ENCODE data around the gene SERPING1.

SERPING1 gene

DNA sequence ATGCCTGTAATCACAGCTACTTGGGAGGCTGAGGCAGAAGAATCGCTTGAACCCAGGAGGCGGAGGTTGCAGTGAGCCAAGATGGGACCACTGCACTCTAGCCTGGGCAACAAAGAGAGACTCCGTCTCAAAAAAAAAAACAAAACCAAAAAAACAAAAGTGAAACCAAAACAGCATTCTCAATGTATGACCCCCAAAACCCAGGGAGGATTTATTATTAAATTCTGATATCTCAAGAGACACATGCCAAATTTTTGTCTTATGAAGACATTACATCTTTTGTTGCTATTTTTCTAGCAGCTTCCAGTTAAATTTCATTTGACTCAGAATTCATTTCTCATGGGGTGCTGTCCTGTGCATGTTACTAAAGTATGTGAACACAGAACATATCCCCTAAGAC, 55.2 kb downstream of the SERPING1 start:
- H3K27ac ChIP-seq (ENCODE audit: low read length): no peak overlapping the region

DNA sequence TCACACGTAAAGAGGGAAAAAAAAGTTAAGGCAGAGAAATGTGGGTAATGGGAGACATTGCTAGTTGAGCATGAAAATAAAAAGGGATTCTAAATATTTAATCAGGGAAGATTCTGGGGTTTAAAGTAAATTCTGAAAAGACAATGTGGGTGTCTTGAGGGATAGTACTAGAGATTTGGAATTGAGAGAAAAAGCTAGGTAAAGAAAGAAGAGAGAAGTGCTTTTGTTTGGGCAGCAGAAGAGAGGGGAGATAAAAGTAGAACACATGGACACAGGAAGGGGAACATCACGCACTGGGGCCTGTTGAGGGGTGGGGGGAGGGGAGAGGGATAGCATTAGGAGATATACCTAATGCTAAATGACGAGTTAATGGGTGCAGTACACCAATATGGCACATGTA, 55.7 kb downstream of the SERPING1 start:
- peaks cover 24% of the 10 kb centered on the region for H3K4me1 ChIP-seq (ENCODE audit: control insufficient read depth, insufficient read depth, low read length)
- H3K4me3 ChIP-seq (ENCODE audit: low read length in 2 of 2): no peak overlapping the region
- no peaks in the 10 kb centered on the region for H3K9me3 ChIP-seq (ENCODE audit: control insufficient read depth in 2 of 2, low read length in 2 of 2)
- peaks cover 27 to 28% of the 10 kb centered on the region in 2 donors for H3K27me3 ChIP-seq (ENCODE audit: control insufficient read depth in 1 of 2, insufficient read depth in 2 of 2, low read length in 2 of 2)
- no peak overlapping the region for H3K27ac ChIP-seq (ENCODE audit: low read length)
- no peaks in the 10 kb centered on the region for H3K36me3 ChIP-seq (ENCODE audit: control insufficient read depth in 2 of 2, insufficient read depth in 2 of 2, low read length in 2 of 2)
- H3K9ac ChIP-seq (ENCODE audit: low read length in 2 of 2): no peak overlapping the region

More for the DNA sequence above, 55.2 kb downstream of the SERPING1 start:
- Histone ChIP-seq H3K9me3 (ENCODE audit: control insufficient read depth in 2 of 2, low read length in 2 of 2) (no peaks in the 10 kb centered on the region), H3K4me3 (ENCODE audit: low read length in 2 of 2) (no peak overlapping the region), H3K4me1 (ENCODE audit: control insufficient read depth, insufficient read depth, low read length) (peaks cover 25% of the 10 kb centered on the region), H3K27me3 (ENCODE audit: control insufficient read depth in 1 of 2, insufficient read depth in 2 of 2, low read length in 2 of 2) (peaks cover 32 to 33% of the 10 kb centered on the region in 2 donors), H3K36me3 (ENCODE audit: control insufficient read depth in 2 of 2, insufficient read depth in 2 of 2, low read length in 2 of 2) (no peaks in the 10 kb centered on the region), H3K9ac (ENCODE audit: low read length in 2 of 2) (no peak overlapping the region)

DNA sequence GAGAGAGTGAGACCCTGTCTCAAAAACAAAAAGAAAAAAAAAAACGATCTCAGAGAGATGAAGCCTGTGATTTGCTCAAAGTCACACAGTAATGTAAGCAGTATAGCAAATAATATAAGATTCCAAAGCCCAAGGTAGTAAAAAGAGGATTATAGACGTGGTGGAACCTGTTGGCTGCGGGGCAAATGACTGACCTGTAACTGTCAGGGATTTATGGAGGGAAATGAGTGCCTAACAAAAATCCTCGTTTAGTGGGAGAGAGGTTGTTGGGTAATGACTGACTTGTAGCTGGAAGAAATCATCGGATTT, 59.4 kb downstream of the SERPING1 start:
- Histone ChIP-seq H3K27me3 (ENCODE audit: control insufficient read depth in 1 of 2, insufficient read depth in 2 of 2, low read length in 2 of 2) (peaks cover 0 to 2% of the 10 kb centered on the region in 2 donors), H3K9me3 (ENCODE audit: control insufficient read depth in 2 of 2, low read length in 2 of 2) (no peaks in the 10 kb centered on the region), H3K4me3 (ENCODE audit: low read length in 2 of 2) (peak overlapping the region; percentile 63 to 92), H3K4me1 (ENCODE audit: control insufficient read depth, insufficient read depth, low read length) (peaks cover 9% of the 10 kb centered on the region), H3K9ac (ENCODE audit: low read length in 2 of 2) (peak overlapping the region; percentile 83 to 91), H3K27ac (ENCODE audit: low read length) (peak overlapping the region; percentile 84), H3K36me3 (ENCODE audit: control insufficient read depth in 2 of 2, insufficient read depth in 2 of 2, low read length in 2 of 2) (peaks cover 23% of the 10 kb centered on the region in 2 donors)

DNA sequence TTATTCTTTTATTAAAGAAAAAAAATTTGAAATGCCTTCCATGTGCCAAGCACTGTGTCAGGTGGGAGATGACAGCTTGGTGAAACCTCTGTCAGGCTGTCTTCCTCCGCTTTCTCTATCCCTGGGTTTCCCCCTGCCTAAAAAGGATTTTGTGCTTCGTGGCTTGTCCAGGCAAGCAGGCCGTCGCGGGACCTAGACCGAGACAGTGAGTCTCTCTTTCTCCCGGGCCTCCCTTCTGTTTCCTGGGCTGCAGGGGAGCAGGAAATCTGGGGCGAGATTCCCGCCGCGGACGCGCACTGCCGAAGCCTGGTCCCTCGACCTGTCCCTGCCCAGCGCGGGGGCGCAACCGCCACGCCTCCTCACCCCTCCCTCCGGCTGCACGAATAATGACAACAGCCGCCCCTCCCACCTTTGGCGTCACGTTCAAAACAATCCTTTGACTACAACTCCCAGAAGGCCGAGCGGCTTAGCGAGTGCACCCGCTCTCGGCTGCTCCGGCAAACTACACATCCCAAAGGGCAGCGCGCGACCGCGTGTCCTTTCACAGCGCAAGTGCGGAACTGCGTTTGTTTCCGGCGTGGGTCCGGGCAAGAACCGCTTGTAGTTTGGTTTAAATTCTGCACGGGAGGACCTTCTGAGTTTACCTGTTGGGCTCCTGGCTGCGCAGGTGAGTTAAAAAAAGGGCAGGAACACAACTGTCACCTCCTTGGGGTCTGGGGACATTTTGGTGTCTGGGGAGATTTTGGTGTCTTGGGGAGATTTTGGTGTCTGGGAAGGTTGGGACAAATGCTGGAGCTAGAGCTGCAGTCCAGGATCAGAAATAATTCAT, 59.9 kb downstream of the SERPING1 start, which contains the start of gene CLP1:
TSS of gene CLP1 (plus strand) at position 569 of the 829 bp plus-strand sequence. CDS start 1,715 bp downstream, outside the sequence.
- Histone ChIP-seq H3K4me1 (ENCODE audit: control insufficient read depth, insufficient read depth, low read length) (peaks cover 9% of the 10 kb centered on the region), H3K27me3 (ENCODE audit: control insufficient read depth in 1 of 2, insufficient read depth in 2 of 2, low read length in 2 of 2) (no peaks in the 10 kb centered on the region), H3K9me3 (ENCODE audit: control insufficient read depth in 2 of 2, low read length in 2 of 2) (no peaks in the 10 kb centered on the region), H3K36me3 (ENCODE audit: control insufficient read depth in 2 of 2, insufficient read depth in 2 of 2, low read length in 2 of 2) (peaks cover 23 to 26% of the 10 kb centered on the region in 2 donors), H3K27ac (ENCODE audit: low read length) (peak within 1 kb of the TSS; percentile 84), H3K9ac (ENCODE audit: low read length in 2 of 2) (peak within 1 kb of the TSS; percentile 83 to 91), H3K4me3 (ENCODE audit: low read length in 2 of 2) (peak within 1 kb of the TSS; percentile 70 to 92)

DNA sequence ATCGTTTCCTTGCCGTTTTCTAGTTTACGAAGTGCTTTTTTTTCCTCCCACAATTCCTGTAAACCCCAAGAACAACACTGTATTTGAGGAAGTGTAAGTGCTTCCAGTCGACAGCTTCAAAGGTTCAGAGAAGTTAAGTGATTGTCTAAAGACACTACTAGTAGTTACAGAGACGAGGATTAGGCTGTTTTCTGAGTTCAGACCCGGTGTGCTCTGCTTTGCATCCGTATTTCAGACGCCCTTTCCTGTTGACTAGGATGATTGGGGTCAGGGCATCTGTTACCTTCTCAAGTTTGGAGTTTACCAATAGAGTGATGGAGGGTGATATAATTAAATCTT, 60.5 kb downstream of the SERPING1 start:
- Histone ChIP-seq H3K4me3 (ENCODE audit: low read length in 2 of 2) (peak overlapping the region; percentile 70 to 92), H3K27me3 (ENCODE audit: control insufficient read depth in 1 of 2, insufficient read depth in 2 of 2, low read length in 2 of 2) (no peaks in the 10 kb centered on the region), H3K36me3 (ENCODE audit: control insufficient read depth in 2 of 2, insufficient read depth in 2 of 2, low read length in 2 of 2) (peaks cover 23 to 29% of the 10 kb centered on the region in 2 donors), H3K4me1 (ENCODE audit: control insufficient read depth, insufficient read depth, low read length) (peaks cover 9% of the 10 kb centered on the region), H3K9ac (ENCODE audit: low read length in 2 of 2) (peak overlapping the region; percentile 64 to 86), H3K27ac (ENCODE audit: low read length) (peak overlapping the region; percentile 84), H3K9me3 (ENCODE audit: control insufficient read depth in 2 of 2, low read length in 2 of 2) (no peaks in the 10 kb centered on the region)

DNA sequence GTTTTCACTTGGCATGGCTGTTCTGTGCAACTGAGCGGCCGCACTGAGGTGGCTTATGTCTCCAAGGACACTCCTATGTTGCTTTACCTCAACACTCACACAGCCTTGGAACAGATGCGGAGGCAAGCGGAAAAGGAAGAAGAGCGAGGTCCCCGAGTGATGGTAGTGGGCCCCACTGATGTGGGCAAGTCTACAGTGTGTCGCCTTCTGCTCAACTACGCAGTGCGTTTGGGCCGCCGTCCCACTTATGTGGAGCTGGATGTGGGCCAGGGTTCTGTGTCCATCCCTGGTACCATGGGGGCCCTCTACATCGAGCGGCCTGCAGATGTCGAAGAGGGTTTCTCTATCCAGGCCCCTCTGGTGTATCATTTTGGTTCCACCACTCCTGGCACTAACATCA, 62.2 kb downstream of the SERPING1 start:
- H3K9ac ChIP-seq (ENCODE audit: low read length in 2 of 2): no peak overlapping the region
- peaks cover 9% of the 10 kb centered on the region for H3K4me1 ChIP-seq (ENCODE audit: control insufficient read depth, insufficient read depth, low read length)
- no peak overlapping the region for H3K4me3 ChIP-seq (ENCODE audit: low read length in 2 of 2)
- no peaks in the 10 kb centered on the region for H3K9me3 ChIP-seq (ENCODE audit: control insufficient read depth in 2 of 2, low read length in 2 of 2)
- peaks cover 23 to 29% of the 10 kb centered on the region in 2 donors for H3K36me3 ChIP-seq (ENCODE audit: control insufficient read depth in 2 of 2, insufficient read depth in 2 of 2, low read length in 2 of 2)
- H3K27ac ChIP-seq (ENCODE audit: low read length): no peak overlapping the region
- H3K27me3 ChIP-seq (ENCODE audit: control insufficient read depth in 1 of 2, insufficient read depth in 2 of 2, low read length in 2 of 2): no peaks in the 10 kb centered on the region

DNA sequence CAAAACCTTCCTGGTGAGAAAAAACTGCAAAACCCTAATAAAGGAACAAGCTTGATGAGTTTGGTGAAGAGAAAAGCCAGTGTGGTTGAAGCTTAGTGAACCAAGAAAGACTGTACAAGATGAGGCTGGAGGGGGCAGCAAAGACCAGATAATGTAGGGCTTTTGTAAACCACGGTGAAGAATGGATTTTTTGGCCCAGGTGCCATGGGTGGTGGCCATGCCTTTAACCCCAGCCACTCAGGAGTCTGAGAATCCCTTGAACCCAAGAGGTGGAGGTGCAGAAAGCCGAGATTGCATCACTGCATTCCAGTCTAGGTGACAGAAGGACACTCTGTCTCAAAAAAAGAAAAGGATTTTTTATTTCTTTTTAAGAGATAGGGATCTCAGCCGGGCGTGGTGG, 65.4 kb downstream of the SERPING1 start:
- H3K9me3 ChIP-seq (ENCODE audit: control insufficient read depth in 2 of 2, low read length in 2 of 2): no peaks in the 10 kb centered on the region
- no peak overlapping the region for H3K4me3 ChIP-seq (ENCODE audit: low read length in 2 of 2)
- H3K4me1 ChIP-seq (ENCODE audit: control insufficient read depth, insufficient read depth, low read length): peaks cover 11% of the 10 kb centered on the region
- H3K36me3 ChIP-seq (ENCODE audit: control insufficient read depth in 2 of 2, insufficient read depth in 2 of 2, low read length in 2 of 2): peaks cover 23 to 29% of the 10 kb centered on the region in 2 donors
- no peaks in the 10 kb centered on the region for H3K27me3 ChIP-seq (ENCODE audit: control insufficient read depth in 1 of 2, insufficient read depth in 2 of 2, low read length in 2 of 2)
- no peak overlapping the region for H3K27ac ChIP-seq (ENCODE audit: low read length)
- H3K9ac ChIP-seq (ENCODE audit: low read length in 2 of 2): no peak overlapping the region

DNA sequence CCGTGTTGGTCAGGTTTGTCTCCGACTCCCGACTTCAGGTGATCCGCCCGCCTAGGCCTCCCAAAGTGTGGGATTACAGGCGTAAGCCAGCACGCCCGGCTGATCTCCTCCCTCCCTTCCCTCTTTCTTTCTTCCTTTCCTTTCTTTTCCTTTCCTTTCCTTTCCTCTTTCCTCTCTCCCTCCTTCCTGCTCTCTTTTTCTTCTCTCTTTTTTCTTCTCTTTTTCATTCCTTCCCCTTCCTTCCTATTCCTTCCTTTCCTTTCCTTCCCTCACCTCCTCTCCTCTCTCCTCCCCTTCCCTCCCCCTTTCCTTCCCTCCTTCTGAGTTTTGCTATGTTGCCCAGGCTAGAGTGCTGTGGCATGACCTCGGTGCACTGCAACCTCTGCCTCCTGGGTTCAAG, 66.5 kb downstream of the SERPING1 start:
- no peaks in the 10 kb centered on the region for H3K27me3 ChIP-seq (ENCODE audit: control insufficient read depth in 1 of 2, insufficient read depth in 2 of 2, low read length in 2 of 2)
- no peaks in the 10 kb centered on the region for H3K9me3 ChIP-seq (ENCODE audit: control insufficient read depth in 2 of 2, low read length in 2 of 2)
- no peak overlapping the region for H3K27ac ChIP-seq (ENCODE audit: low read length)
- H3K4me1 ChIP-seq (ENCODE audit: control insufficient read depth, insufficient read depth, low read length): peaks cover 7% of the 10 kb centered on the region
- peaks cover 23 to 29% of the 10 kb centered on the region in 2 donors for H3K36me3 ChIP-seq (ENCODE audit: control insufficient read depth in 2 of 2, insufficient read depth in 2 of 2, low read length in 2 of 2)
- no peak overlapping the region for H3K9ac ChIP-seq (ENCODE audit: low read length in 2 of 2)
- no peak overlapping the region for H3K4me3 ChIP-seq (ENCODE audit: low read length in 2 of 2)
